K562 (cell line): ENCODE results near the gene TCF23. TPM values are rescaled to one million over a fixed set of nuclear protein-coding genes. Genes with fewer than 3 reads are reported as not detected.

Source experiments
- CREB1 ChIP-seq, 2 experiments: sonication (generic) in 1 of 2; formaldehyde crosslinking in 1 of 2; IDR thresholded peaks; 2 replicates each; pipeline versions ENCODE4 v1.6.1 to v1.8.0; 2012 to 2022; ENCODE audit warnings: inconsistent platforms in 1 of 2, mild to moderate bottlenecking in 1 of 2, missing genetic modification reagents in 1 of 2, moderate library complexity in 1 of 2
- HCFC1 ChIP-seq: IDR thresholded peaks from 2 replicates; pipeline ENCODE4 v1.6.1; 2012; ENCODE audit warnings: low read depth, low read length, improper control_type of control experiment
- L3MBTL2 ChIP-seq: fragments of 450-650 bp; IDR thresholded peaks from 2 replicates; pipeline ENCODE4 v1.6.1; 2016; ENCODE audit warnings: mild to moderate bottlenecking, moderate library complexity
- MYNN ChIP-seq, 2 experiments: sonication (generic); formaldehyde crosslinking in 1 of 2; IDR thresholded peaks; 2 replicates each; pipeline versions ENCODE4 v1.5.0 to v1.6.1; 2016 to 2020; ENCODE audit warnings: antibody characterized with exemption in 1 of 2, missing genetic modification reagents in 1 of 2
- NKRF ChIP-seq: fragments of 450-650 bp; IDR thresholded peaks from 2 replicates; pipeline ENCODE4 v1.6.1; 2016; ENCODE audit warnings: borderline replicate concordance
- RAD21 ChIP-seq, 2 experiments: fragments of 250-450 bp in 1 of 2; fragments of 450-650 bp in 1 of 2; sonication (Bioruptor Pico) in 1 of 2; formaldehyde crosslinking in 1 of 2; IDR thresholded peaks in 1 of 2; conservative IDR thresholded peaks in 1 of 2; 2 replicates each; pipeline versions ENCODE4 v1.4.0 to v1.8.0; 2020 to 2022; ENCODE audit warnings: mild to moderate bottlenecking in 2 of 2, moderate library complexity in 1 of 2
- SMARCE1 ChIP-seq: fragments of 450-650 bp; IDR thresholded peaks from 2 replicates; pipeline ENCODE4 v1.7.1; 2016; ENCODE audit warnings: mild to moderate bottlenecking
- SUPT5H ChIP-seq: fragments of 450-650 bp; IDR thresholded peaks from 2 replicates; pipeline ENCODE4 v1.6.1; 2016
- TARDBP ChIP-seq: fragments of 450-650 bp; IDR thresholded peaks from 2 replicates; pipeline ENCODE4 v1.6.1; 2016
- TCF3 ChIP-seq: sonication (generic); formaldehyde crosslinking; IDR thresholded peaks from 2 replicates; pipeline ENCODE4 v1.4.0; 2020; ENCODE audit warnings: mild to moderate bottlenecking, missing genetic modification reagents
- XRCC5 ChIP-seq: fragments of 200-400 bp; formaldehyde crosslinking; IDR thresholded peaks from 2 replicates; pipeline ENCODE4 v1.6.1; 2017; ENCODE audit warnings: low read depth, mild to moderate bottlenecking, low read length
- ZBTB1 ChIP-seq: sonication (generic); formaldehyde crosslinking; IDR thresholded peaks from 2 replicates; pipeline ENCODE4 v1.8.1; 2023; ENCODE audit warnings: missing genetic modification reagents, low read depth, mild to moderate bottlenecking, borderline replicate concordance
- ZNF184 ChIP-seq: sonication (generic); formaldehyde crosslinking; IDR thresholded peaks from 2 replicates; pipeline ENCODE4 v1.5.0; 2020; ENCODE audit warnings: missing genetic modification reagents
- ZNF561 ChIP-seq: fragments of 450-650 bp; formaldehyde crosslinking; conservative IDR thresholded peaks from 2 replicates; pipeline ENCODE4 v1.4.0; 2020; ENCODE audit warnings: mild to moderate bottlenecking, moderate library complexity
- polyA plus RNA-seq, 8 experiments: library from polyadenylated mRNA; depleted of rRNA in 4 of 8; stranded (reverse) in 5 of 8; unstranded in 3 of 8; fragments of >200 nt; fragmentation: Nextera tagmentation in 2 of 8; fragmentation: Illumina TruSeq in 1 of 8; extraction: Ambion mirVana in 2 of 8; extraction: Trizol in 1 of 8; gene quantifications; 2 replicates each; pipeline versions ENCODE4 v1.2.1 to v1.2.3, GENCODE V29; 2011 to 2014; ENCODE audit warnings: inconsistent platforms in 1 of 8, missing spikeins in 1 of 8
- total RNA-seq, 7 experiments: library from RNA; depleted of rRNA in 6 of 7; stranded (reverse); fragments of >200 nt in 6 of 7; fragmentation: Illumina TruSeq in 2 of 7; extraction: Trizol in 2 of 7; gene quantifications; 2 replicates each; pipeline versions ENCODE4 v1.2.1 to v1.2.3, GENCODE V29; 2011 to 2021; ENCODE audit warnings: low replicate concordance in 1 of 7
- TF ChIP-seq, protein P1 (sequence below): sonication (generic); formaldehyde crosslinking; IDR thresholded peaks from 2 replicates; pipeline ENCODE4 v1.9.0; 2022; ENCODE audit warnings: mild to moderate bottlenecking, missing genetic modification reagents
- TF ChIP-seq, protein P2 (sequence below), 2 experiments: fragments of 450-650 bp; conservative IDR thresholded peaks; 2 replicates each; pipeline ENCODE4 v1.6.1; 2017; ENCODE audit warnings: mild to moderate bottlenecking in 2 of 2, moderate library complexity in 2 of 2

TCF23 gene
- total and polyA plus RNA-seq, 9 of the 15 experiments (the other 6 are each of a cell fraction or from before 2014, with no cell fraction given): 0.07 TPM; not detected in 8

- TF ChIP-seq NKRF (peak; percentile 26; the same call in 1 of the 2 replicates), TCF3 (no peak), HCFC1 (peak; percentile 83), ZNF184 (CRISPR knock-in tag) (no peak), ZBTB1 (CRISPR knock-in tag) (peak; percentile 48; the same call in 1 of the 2 replicates), SUPT5H (peak; percentile 87), ZNF561 (CRISPR knock-in tag) (no peak), L3MBTL2 (no peak), SMARCE1 (no peak), XRCC5 (no peak), CREB1 (IDR thresholded peaks at IDR 0.05) (peak; percentile 80), CREB1 (CRISPR knock-in tag; IDR thresholded peaks at IDR 0.05) (peak; percentile 82), TARDBP (peak; percentile 21; the same call in 1 of the 2 replicates), RAD21 (CRISPR knock-in tag; conservative IDR thresholded peaks at IDR 0.05 in 1 of 2, IDR thresholded peaks at IDR 0.05 in 1 of 2) (peak in 1 of 2 experiments; percentile 32; a peak in 2 of 4 replicates), MYNN (IDR thresholded peaks at IDR 0.05) (no peak), MYNN (CRISPR knock-in tag; IDR thresholded peaks at IDR 0.05) (no peak)
- TF ChIP-seq, protein P1, sequence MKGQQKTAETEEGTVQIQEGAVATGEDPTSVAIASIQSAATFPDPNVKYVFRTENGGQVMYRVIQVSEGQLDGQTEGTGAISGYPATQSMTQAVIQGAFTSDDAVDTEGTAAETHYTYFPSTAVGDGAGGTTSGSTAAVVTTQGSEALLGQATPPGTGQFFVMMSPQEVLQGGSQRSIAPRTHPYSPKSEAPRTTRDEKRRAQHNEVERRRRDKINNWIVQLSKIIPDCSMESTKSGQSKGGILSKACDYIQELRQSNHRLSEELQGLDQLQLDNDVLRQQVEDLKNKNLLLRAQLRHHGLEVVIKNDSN: 0 out of 2 replicates have a peak, but pooled peaks have one; percentile 21
- TF ChIP-seq, protein P2, sequence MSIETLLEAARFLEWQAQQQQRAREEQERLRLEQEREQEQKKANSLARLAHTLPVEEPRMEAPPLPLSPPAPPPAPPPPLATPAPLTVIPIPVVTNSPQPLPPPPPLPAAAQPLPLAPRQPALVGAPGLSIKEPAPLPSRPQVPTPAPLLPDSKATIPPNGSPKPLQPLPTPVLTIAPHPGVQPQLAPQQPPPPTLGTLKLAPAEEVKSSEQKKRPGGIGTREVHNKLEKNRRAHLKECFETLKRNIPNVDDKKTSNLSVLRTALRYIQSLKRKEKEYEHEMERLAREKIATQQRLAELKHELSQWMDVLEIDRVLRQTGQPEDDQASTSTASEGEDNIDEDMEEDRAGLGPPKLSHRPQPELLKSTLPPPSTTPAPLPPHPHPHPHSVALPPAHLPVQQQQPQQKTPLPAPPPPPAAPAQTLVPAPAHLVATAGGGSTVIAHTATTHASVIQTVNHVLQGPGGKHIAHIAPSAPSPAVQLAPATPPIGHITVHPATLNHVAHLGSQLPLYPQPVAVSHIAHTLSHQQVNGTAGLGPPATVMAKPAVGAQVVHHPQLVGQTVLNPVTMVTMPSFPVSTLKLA (conservative IDR thresholded peaks at IDR 0.05): peak in 1 of 2 experiments; percentile 51; a peak in 2 of 4 replicates
Observed at GRCh38 chr2:27133905-27134780, 14.7 kb upstream of the TCF23 start, which contains the start of gene PREB (continued).
